GM21528 (cell line): ENCODE results near the gene METRN.
"Not testable (repeated sequence)": the region's sequence is repeated elsewhere in the genome, so short reads cannot be mapped to it uniquely, and the experiment has no call there.

Source experiments
- ATAC-seq: cut with Tn5 transposase; IDR thresholded peaks from one replicate; pipeline ENCODE4 v1.9.1; 2021; ENCODE audit warnings: mild to moderate bottlenecking, moderate library complexity; ENCODE audit not compliant: unreplicated experiment, low FRiP score

METRN gene

GRCh38 chr16:689175-689897 lies 25.6 kb upstream of the METRN start:
- no peak for ATAC-seq

GRCh38 chr16:691242-691641 lies 23.7 kb upstream of the METRN start:
- ATAC-seq, result not testable (repeated sequence)

GRCh38 chr16:692356-693108 lies 22.4 kb upstream of the METRN start:
- no peak for ATAC-seq

GRCh38 chr16:693364-693763 lies 21.6 kb upstream of the METRN start:
- ATAC-seq, result no peak

GRCh38 chr16:693766-694165 lies 21.2 kb upstream of the METRN start:
- ATAC-seq, result no peak

- no peak for ATAC-seq
Observed at GRCh38 chr16:694187-694862, 20.6 kb upstream of the METRN start.

- no peak for ATAC-seq
Observed at GRCh38 chr16:694863-695354, 20.0 kb upstream of the METRN start.

- ATAC-seq, result no peak
Observed at GRCh38 chr16:695355-696089, 19.4 kb upstream of the METRN start.

GRCh38 chr16:698911-699671 lies 15.8 kb upstream of the METRN start:
- no peak for ATAC-seq

GRCh38 chr16:700684-701584 lies 14.0 kb upstream of the METRN start:
- ATAC-seq, result no peak

- no peak for ATAC-seq
Observed at GRCh38 chr16:702341-702740, 12.6 kb upstream of the METRN start.

GRCh38 chr16:703406-703805 lies 11.5 kb upstream of the METRN start:
- no peak for ATAC-seq

- no peak for ATAC-seq
Observed at GRCh38 chr16:704047-704446, 10.9 kb upstream of the METRN start.

- no peak for ATAC-seq
Observed at GRCh38 chr16:704552-705380, 10.2 kb upstream of the METRN start.

- no peak for ATAC-seq
Observed at GRCh38 chr16:705431-706188, 9.3 kb upstream of the METRN start, which contains the start of gene FBXL16. Gene FBXL16 (minus strand): TSS chr16:705801. CDS start chr16:697405, 8,396 bp downstream.

GRCh38 chr16:706189-707061 lies 8.5 kb upstream of the METRN start:
- ATAC-seq, result no peak
